Measurements from ENCODE around the gene HEXB.

Gene HEXB

DNA sequence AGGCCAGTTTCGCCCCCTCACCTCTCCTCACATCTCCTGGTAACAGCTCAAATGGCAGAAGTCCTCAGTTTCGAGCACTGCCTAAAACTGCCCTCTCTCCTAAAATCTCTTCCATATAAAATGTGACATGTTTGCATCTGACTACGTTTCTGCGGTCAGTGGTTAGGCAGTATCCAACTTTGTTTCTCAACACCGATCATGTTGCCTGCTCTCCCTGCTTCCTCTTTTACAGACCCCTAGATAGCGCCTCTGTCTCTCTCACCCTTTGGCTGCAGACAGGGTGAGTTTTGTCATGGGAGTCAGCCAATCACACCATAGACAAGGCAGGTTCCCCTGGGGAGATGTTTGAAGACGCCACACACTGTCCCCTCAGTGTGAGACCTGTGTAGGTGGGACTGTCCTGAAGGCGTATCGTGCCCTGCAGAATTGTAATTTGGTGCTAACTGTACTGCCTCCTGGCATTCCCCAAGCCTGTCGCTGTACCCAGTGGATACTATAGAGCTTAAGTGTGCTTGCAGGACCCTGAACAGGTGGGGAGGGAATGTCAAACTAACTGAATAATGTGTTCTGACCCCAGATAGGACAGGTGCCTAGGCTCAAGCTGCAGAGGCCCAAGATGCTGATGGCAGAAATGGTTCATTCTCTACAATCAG lies 1.1 kb downstream of the HEXB start:
- DNase-seq: no peak
- Histone ChIP-seq H3K9me3 (no peaks in the 10 kb centered on the region), H3K4me1 (no peaks in the 10 kb centered on the region), H3K4me3 (ENCODE audit: low read depth, low read length) (peak overlapping the region; percentile 84), H3K27me3 (no peaks in the 10 kb centered on the region), H3K36me3 (peaks cover 10% of the 10 kb centered on the region)
- TF ChIP-seq, protein P1, sequence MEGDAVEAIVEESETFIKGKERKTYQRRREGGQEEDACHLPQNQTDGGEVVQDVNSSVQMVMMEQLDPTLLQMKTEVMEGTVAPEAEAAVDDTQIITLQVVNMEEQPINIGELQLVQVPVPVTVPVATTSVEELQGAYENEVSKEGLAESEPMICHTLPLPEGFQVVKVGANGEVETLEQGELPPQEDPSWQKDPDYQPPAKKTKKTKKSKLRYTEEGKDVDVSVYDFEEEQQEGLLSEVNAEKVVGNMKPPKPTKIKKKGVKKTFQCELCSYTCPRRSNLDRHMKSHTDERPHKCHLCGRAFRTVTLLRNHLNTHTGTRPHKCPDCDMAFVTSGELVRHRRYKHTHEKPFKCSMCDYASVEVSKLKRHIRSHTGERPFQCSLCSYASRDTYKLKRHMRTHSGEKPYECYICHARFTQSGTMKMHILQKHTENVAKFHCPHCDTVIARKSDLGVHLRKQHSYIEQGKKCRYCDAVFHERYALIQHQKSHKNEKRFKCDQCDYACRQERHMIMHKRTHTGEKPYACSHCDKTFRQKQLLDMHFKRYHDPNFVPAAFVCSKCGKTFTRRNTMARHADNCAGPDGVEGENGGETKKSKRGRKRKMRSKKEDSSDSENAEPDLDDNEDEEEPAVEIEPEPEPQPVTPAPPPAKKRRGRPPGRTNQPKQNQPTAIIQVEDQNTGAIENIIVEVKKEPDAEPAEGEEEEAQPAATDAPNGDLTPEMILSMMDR (IDR thresholded peaks at IDR 0.05; ENCODE audit: low read depth, low read length): no peak

DNA sequence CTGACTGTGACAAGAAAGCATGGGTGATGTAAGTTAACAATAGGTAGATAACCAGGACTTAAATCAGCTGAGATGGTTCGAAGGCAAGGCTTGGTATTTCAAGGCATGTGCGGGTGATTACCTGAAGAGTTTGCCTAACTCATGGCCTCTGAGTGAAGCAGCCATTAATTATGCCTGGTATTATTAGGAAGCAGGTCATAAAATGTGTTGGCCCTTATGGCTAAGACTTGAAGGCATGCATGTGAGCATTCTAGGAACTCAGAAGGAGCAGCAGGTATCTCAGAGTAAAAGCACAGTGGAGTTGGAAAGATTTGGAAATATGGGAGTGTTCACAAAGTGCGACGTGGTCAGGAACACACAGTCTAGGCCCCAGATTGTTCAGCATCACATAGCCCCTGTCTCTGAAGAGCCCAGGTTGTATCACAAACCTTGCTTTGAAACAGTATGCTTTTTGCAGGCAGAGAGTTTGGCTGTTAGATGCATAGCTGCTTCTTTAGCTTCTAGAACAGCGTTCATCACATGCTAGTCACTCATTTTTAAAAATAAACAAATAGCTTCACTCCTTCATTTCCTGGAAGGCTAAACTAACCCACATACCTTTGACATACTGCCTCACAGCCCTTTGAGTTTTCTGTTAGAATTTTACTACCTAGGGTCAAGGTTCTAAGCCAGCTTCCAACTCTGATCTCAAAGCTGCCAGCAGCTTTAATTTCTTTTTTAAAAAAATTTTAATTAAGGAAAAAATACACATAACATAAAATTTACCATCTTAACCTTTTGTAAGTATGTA lies 2.1 kb downstream of the HEXB start:
- H3K9me3 ChIP-seq: no peaks in the 10 kb centered on the region
- peaks cover 14% of the 10 kb centered on the region for H3K36me3 ChIP-seq
- no peak overlapping the region for H3K4me3 ChIP-seq (ENCODE audit: low read depth, low read length)
- TF ChIP-seq, protein P1 (IDR thresholded peaks at IDR 0.05; ENCODE audit: low read depth, low read length): no peak
- no peaks in the 10 kb centered on the region for H3K27me3 ChIP-seq
- no peaks in the 10 kb centered on the region for H3K4me1 ChIP-seq
- no peak for DNase-seq

DNA sequence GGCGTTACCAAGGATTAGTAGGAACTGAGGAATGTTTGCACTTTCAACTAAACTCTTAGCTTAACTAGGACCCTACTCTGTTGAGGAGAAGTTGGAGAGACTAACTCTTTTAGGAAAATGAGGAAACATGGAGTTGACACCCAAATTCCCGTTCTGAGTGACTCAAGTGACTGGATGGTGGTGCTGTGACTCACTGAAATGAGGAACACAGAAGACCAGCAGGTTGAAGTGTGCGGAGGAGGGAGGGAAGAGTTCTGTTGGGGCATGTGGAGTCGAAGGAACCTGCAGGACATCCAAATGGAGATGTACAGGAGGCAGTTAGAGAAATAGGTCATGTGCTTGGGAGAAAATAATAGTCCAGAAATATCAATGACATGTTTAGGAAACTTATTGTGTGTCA lies 8.2 kb downstream of the HEXB start:
- no peak for DNase-seq
- no peak overlapping the region for H3K4me3 ChIP-seq (ENCODE audit: low read depth, low read length)
- TF ChIP-seq, protein P1 (IDR thresholded peaks at IDR 0.05; ENCODE audit: low read depth, low read length): no peak
- H3K9me3 ChIP-seq: no peaks in the 10 kb centered on the region
- H3K4me1 ChIP-seq: no peaks in the 10 kb centered on the region
- no peaks in the 10 kb centered on the region for H3K27me3 ChIP-seq
- H3K36me3 ChIP-seq: peaks cover 23% of the 10 kb centered on the region

DNA sequence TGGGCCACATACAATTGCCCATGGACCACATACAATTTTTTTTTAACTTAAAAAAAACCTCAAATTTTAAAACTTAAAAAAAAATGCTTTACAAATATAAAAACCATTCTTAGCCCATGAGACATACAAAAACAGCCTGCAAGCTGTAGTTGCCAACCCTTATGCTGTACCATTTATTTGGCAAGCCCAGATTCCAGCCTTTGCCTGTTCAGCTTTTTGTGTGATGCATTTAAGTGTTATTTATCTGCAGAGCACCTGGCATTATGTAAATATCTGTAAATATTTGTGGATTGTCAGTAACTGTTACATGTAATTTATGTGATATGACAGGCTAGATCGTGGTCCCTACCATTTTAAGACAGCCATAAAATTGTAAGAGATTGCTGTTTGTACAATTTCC lies 32.6 kb downstream of the HEXB start:
- Histone ChIP-seq H3K4me3 (ENCODE audit: low read depth, low read length) (no peak overlapping the region), H3K9me3 (no peaks in the 10 kb centered on the region; the same call in 1 of the 2 replicates), H3K4me1 (peaks cover 3% of the 10 kb centered on the region; the same call in 1 of the 2 replicates), H3K36me3 (peaks cover 29% of the 10 kb centered on the region), H3K27me3 (no peaks in the 10 kb centered on the region)
- TF ChIP-seq, protein P1 (IDR thresholded peaks at IDR 0.05; ENCODE audit: low read depth, low read length): no peak
- DNase-seq: no peak

DNA sequence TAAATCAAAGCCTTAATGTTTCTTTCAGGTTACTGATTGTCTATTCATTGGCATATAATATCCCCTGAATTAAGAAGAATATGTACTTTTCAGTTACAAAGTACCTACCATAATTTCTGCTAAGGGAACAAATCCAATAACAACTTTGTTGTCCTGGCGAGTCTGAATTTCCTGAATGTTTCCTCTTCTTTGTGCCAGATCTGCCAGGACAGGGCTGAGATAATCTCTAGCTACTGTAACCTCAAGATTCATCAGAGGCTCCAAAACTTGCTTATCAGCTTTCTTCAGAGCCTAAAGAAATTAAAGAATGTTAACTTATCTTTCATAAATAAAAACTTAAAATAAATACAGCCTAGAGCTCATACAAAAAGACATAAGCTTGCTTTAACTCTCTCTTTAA lies 37.2 kb downstream of the HEXB start:
- TF ChIP-seq, protein P1 (IDR thresholded peaks at IDR 0.05; ENCODE audit: low read depth, low read length): no peak
- Histone ChIP-seq H3K36me3 (peaks cover 48% of the 10 kb centered on the region), H3K27me3 (no peaks in the 10 kb centered on the region), H3K9me3 (no peaks in the 10 kb centered on the region), H3K4me3 (ENCODE audit: low read depth, low read length) (no peak overlapping the region), H3K4me1 (no peaks in the 10 kb centered on the region)
- DNase-seq: no peak

DNA sequence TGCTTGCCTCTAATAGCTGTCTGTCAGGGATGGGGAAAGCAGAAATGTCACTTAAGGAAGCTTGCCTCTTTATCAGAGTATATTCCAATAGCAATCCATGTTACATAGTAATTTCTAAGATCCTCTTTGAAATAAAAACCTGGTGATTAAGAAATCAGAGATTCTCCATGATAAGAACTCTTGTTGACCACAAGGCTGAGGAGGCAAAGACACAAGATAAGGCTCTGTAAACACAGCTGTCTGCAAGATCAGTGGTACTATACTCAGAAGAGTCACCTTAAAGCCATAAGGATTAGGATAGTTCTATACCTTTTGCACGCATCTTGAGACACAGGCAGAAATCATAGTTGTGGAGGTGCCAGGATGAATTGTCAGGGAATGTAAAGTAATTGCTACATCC lies 40.3 kb downstream of the HEXB start:
- TF ChIP-seq, protein P1 (IDR thresholded peaks at IDR 0.05; ENCODE audit: low read depth, low read length): no peak
- Histone ChIP-seq H3K4me1 (no peaks in the 10 kb centered on the region), H3K9me3 (no peaks in the 10 kb centered on the region), H3K27me3 (no peaks in the 10 kb centered on the region), H3K36me3 (peaks cover 43% of the 10 kb centered on the region), H3K4me3 (ENCODE audit: low read depth, low read length) (no peak overlapping the region)
- DNase-seq: no peak

All from BE2C (cell line).